HG03378 (cell line): ENCODE measurements around the gene GAB2.
"Not testable (repeated sequence)": the region's sequence is repeated elsewhere in the genome, so short reads cannot be mapped to it uniquely, and the experiment has no call there.

ENCODE experiments used
- ATAC-seq: cut with Tn5 transposase; IDR thresholded peaks from one replicate; pipeline ENCODE4 v1.9.1; 2021; ENCODE audit warnings: mild to moderate bottlenecking, moderate library complexity; ENCODE audit not compliant: unreplicated experiment

Gene GAB2

GRCh38 chr11:78193806-78194205, 223.8 kb downstream of the GAB2 start:
- no peak for ATAC-seq

GRCh38 chr11:78192911-78193351, 224.7 kb downstream of the GAB2 start:
- ATAC-seq: no peak

GRCh38 chr11:78192223-78192719, 225.3 kb downstream of the GAB2 start:
- ATAC-seq: no peak

GRCh38 chr11:78190871-78191538, 226.6 kb downstream of the GAB2 start:
- ATAC-seq: no peak

- no peak for ATAC-seq
These were observed 227.2 kb downstream of the GAB2 start for GRCh38 chr11:78190374-78190773.

- ATAC-seq: no peak
These were observed 227.8 kb downstream of the GAB2 start for GRCh38 chr11:78189851-78190250.

- no peak for ATAC-seq
These were observed 228.4 kb downstream of the GAB2 start for GRCh38 chr11:78189174-78189724.

- ATAC-seq: peak; percentile 93
These were observed 229.1 kb downstream of the GAB2 start, which contains the start of the genes KCTD21 and USP35 for GRCh38 chr11:78188286-78189173. TSS of gene KCTD21 (minus strand) at chr11:78188626. CDS start at chr11:78174554, 14,072 bp downstream. TSS of gene USP35 (plus strand) at chr11:78188919. CDS start at chr11:78196246, 7,327 bp downstream.

- ATAC-seq: peak; percentile 32
These were observed 230.0 kb downstream of the GAB2 start for GRCh38 chr11:78187366-78188285.

- ATAC-seq: no peak
These were observed 236.4 kb downstream of the GAB2 start for GRCh38 chr11:78181185-78181584.

- no peak for ATAC-seq
These were observed 236.9 kb downstream of the GAB2 start for GRCh38 chr11:78180751-78181150.

GRCh38 chr11:78179459-78180071, 238.1 kb downstream of the GAB2 start:
- ATAC-seq: no peak

- ATAC-seq: no peak
These were observed 240.4 kb downstream of the GAB2 start for GRCh38 chr11:78177216-78177615.

- no peak for ATAC-seq
These were observed 240.9 kb downstream of the GAB2 start for GRCh38 chr11:78176605-78177141.

GRCh38 chr11:78175862-78176261, 241.8 kb downstream of the GAB2 start:
- not testable (repeated sequence) for ATAC-seq

- no peak for ATAC-seq
These were observed 245.7 kb downstream of the GAB2 start for GRCh38 chr11:78171951-78172350.

- ATAC-seq: no peak
These were observed 246.6 kb downstream of the GAB2 start for GRCh38 chr11:78170874-78171549.

GRCh38 chr11:78170413-78170812, 247.2 kb downstream of the GAB2 start:
- no peak for ATAC-seq
